Smooth muscle cell (in vitro differentiated cells): ENCODE data around the gene UBE2Q2. TPM values are rescaled to one million over a fixed set of nuclear protein-coding genes. Genes with fewer than 3 reads are reported as not detected.
"Not testable (repeated sequence)": the region's sequence is repeated elsewhere in the genome, so short reads cannot be mapped to it uniquely, and the experiment has no call there.

Experiments
- DNase-seq: peaks from one replicate; lab custom pipeline; 2025; ENCODE audit not compliant: unreplicated experiment; lab: John Stamatoyannopoulos, UW
- H2AFZ ChIP-seq: fragments of 200-600 bp; sonication (generic); 2 replicates; pipeline ENCODE4 v1.6.0; 2016; ENCODE audit warnings: antibody characterized with exemption, low read depth, mild to moderate bottlenecking
- H3F3A ChIP-seq: fragments of 200-600 bp; sonication (generic); 2 replicates; pipeline ENCODE4 v1.6.0; 2017; ENCODE audit warnings: antibody characterized with exemption, low read depth
- H3K27ac ChIP-seq: fragments of 200-600 bp; sonication (generic); 2 replicates; pipeline ENCODE4 v1.5.1; 2016; ENCODE audit warnings: low read depth, mild to moderate bottlenecking
- H3K27me3 ChIP-seq: fragments of 200-600 bp; sonication (generic); 2 replicates; pipeline ENCODE4 v1.6.1; 2016; ENCODE audit warnings: low read depth, mild to moderate bottlenecking
- H3K36me3 ChIP-seq: fragments of 200-600 bp; sonication (generic); 2 replicates; pipeline ENCODE4 v1.5.1; 2016; ENCODE audit warnings: low read depth
- H3K4me1 ChIP-seq: fragments of 200-600 bp; sonication (generic); 2 replicates; pipeline ENCODE4 v1.5.1; 2016; ENCODE audit warnings: low read depth
- H3K4me2 ChIP-seq: fragments of 200-600 bp; sonication (generic); 2 replicates; pipeline ENCODE4 v1.6.0; 2016; ENCODE audit warnings: mild to moderate bottlenecking
- H3K4me3 ChIP-seq: fragments of 200-600 bp; sonication (generic); 2 replicates; pipeline ENCODE4 v1.5.1; 2016; ENCODE audit warnings: mild to moderate bottlenecking
- H3K79me2 ChIP-seq: fragments of 200-600 bp; sonication (generic); 2 replicates; pipeline ENCODE4 v1.6.0; 2016; ENCODE audit warnings: low read depth, mild to moderate bottlenecking
- H3K9ac ChIP-seq: fragments of 200-600 bp; sonication (generic); 2 replicates; pipeline ENCODE4 v1.6.0; 2016; ENCODE audit warnings: low read depth
- H3K9me3 ChIP-seq: fragments of 200-600 bp; sonication (generic); replicated peaks from 2 replicates; pipeline ENCODE4 v1.5.1; 2016; ENCODE audit warnings: low read depth
- H4K20me1 ChIP-seq: fragments of 200-600 bp; sonication (generic); 2 replicates; pipeline ENCODE4 v1.6.0; 2016; ENCODE audit warnings: low read depth
- CTCF ChIP-seq: fragments of 200-600 bp; sonication (generic); IDR thresholded peaks from 2 replicates; pipeline ENCODE4 v1.5.1; 2017; ENCODE audit warnings: borderline replicate concordance, mild to moderate bottlenecking, antibody characterized with exemption; ENCODE audit not compliant: insufficient read depth, poor library complexity, severe bottlenecking
- WGBS: methylation state at CpG from one replicate; pipeline ENCODE4 v1.1.7; 2016; ENCODE audit warnings: low lambda C conversion rate; 5-methylcytosine and 5-hydroxymethylcytosine counted together
- polyA plus RNA-seq: library from polyadenylated mRNA; unstranded; fragments of >200 nt; fragmentation: Nextera tagmentation; extraction: Ambion mirVana; gene quantifications from 2 replicates; pipeline ENCODE4 v1.2.1, GENCODE V29; 2016
- total RNA-seq: library from RNA; depleted of rRNA; stranded (reverse); fragments of >200 nt; gene quantifications from 2 replicates; pipeline ENCODE4 v1.2.3, GENCODE V29; 2014

The UBE2Q2 gene
- total and polyA plus RNA-seq, 2 experiments from 2014 or later, result 32.6 to 44.7 TPM

- no peak overlapping the region for H3K4me3 ChIP-seq
- no peak overlapping the region for H3K9ac ChIP-seq
- H3K4me2 ChIP-seq, result no peak overlapping the region
- no peaks in the 10 kb centered on the region for H3K27me3 ChIP-seq
- no peaks in the 10 kb centered on the region for H3K36me3 ChIP-seq
- no peak overlapping the region for H2AFZ ChIP-seq
- TF ChIP-seq CTCF, result no peak
- DNase-seq, result no peak
- WGBS, result 77% methylated on average over 4 of the region's 4 CpGs
- no peaks in the 10 kb centered on the region for H3K9me3 ChIP-seq
- H4K20me1 ChIP-seq, result peaks cover 46% of the 10 kb centered on the region
- H3K79me2 ChIP-seq, result peaks cover 44% of the 10 kb centered on the region
- H3F3A ChIP-seq, result no peaks in the 10 kb centered on the region
- H3K4me1 ChIP-seq, result peaks cover 4% of the 10 kb centered on the region
- no peak overlapping the region for H3K27ac ChIP-seq
Observed at GRCh38 chr15:75867449-75867848, 24.2 kb downstream of the UBE2Q2 start.

- H3K27ac ChIP-seq, result no peak overlapping the region
- no peak overlapping the region for H3K9ac ChIP-seq
- no peaks in the 10 kb centered on the region for H3K9me3 ChIP-seq
- H3K4me1 ChIP-seq, result peaks cover 4% of the 10 kb centered on the region
- H3K79me2 ChIP-seq, result peaks cover 45% of the 10 kb centered on the region
- H3F3A ChIP-seq, result no peaks in the 10 kb centered on the region
- no peak for DNase-seq
- no peak overlapping the region for H2AFZ ChIP-seq
- H4K20me1 ChIP-seq, result peaks cover 49% of the 10 kb centered on the region
- no peak overlapping the region for H3K4me2 ChIP-seq
- 85% methylated on average over 3 of the region's 3 CpGs for WGBS
- no peaks in the 10 kb centered on the region for H3K27me3 ChIP-seq
- no peak for TF ChIP-seq CTCF
- no peaks in the 10 kb centered on the region for H3K36me3 ChIP-seq
- H3K4me3 ChIP-seq, result no peak overlapping the region
Observed at GRCh38 chr15:75868019-75868418, 24.8 kb downstream of the UBE2Q2 start.

GRCh38 chr15:75869446-75869845, 26.2 kb downstream of the UBE2Q2 start:
- no peaks in the 10 kb centered on the region for H3K27me3 ChIP-seq
- H2AFZ ChIP-seq, result no peak overlapping the region
- no peak overlapping the region for H3K4me3 ChIP-seq
- no peak overlapping the region for H3K27ac ChIP-seq
- DNase-seq, result no peak
- H3K36me3 ChIP-seq, result peaks cover 10% of the 10 kb centered on the region
- no peak overlapping the region for H3K9ac ChIP-seq
- H3K9me3 ChIP-seq, result no peaks in the 10 kb centered on the region
- peaks cover 4% of the 10 kb centered on the region for H3K4me1 ChIP-seq
- H3K79me2 ChIP-seq, result peaks cover 37% of the 10 kb centered on the region
- no peak for TF ChIP-seq CTCF
- H3F3A ChIP-seq, result no peaks in the 10 kb centered on the region
- peaks cover 36% of the 10 kb centered on the region for H4K20me1 ChIP-seq
- H3K4me2 ChIP-seq, result no peak overlapping the region

GRCh38 chr15:75871589-75871988, 28.3 kb downstream of the UBE2Q2 start:
- Histone ChIP-seq H3K36me3 (peaks cover 21% of the 10 kb centered on the region), H4K20me1 (peaks cover 18% of the 10 kb centered on the region), H3K79me2 (peaks cover 32% of the 10 kb centered on the region)
- not testable (repeated sequence) for H3K4me1 ChIP-seq, H3K9me3 ChIP-seq, H3K4me2 ChIP-seq, H3K27ac ChIP-seq, DNase-seq, H3K27me3 ChIP-seq, H2AFZ ChIP-seq, H3K9ac ChIP-seq, H3K4me3 ChIP-seq, H3F3A ChIP-seq
- 95% methylated on average over 1 of the region's 1 CpG for WGBS
